EH (cell line): ENCODE results near the gene QSOX1.
A peak's percentile ranks its signal among the peaks of the same experiment; 100 is the strongest.
"Not testable (repeated sequence)": the region's sequence is repeated elsewhere in the genome, so short reads cannot be mapped to it uniquely, and the experiment has no call there.

Experiments used
- DNase-seq: peaks from one replicate; pipeline ENCODE4 v3.0.0-alpha.2; 2015; ENCODE audit warnings: low read depth

Gene QSOX1

DNA sequence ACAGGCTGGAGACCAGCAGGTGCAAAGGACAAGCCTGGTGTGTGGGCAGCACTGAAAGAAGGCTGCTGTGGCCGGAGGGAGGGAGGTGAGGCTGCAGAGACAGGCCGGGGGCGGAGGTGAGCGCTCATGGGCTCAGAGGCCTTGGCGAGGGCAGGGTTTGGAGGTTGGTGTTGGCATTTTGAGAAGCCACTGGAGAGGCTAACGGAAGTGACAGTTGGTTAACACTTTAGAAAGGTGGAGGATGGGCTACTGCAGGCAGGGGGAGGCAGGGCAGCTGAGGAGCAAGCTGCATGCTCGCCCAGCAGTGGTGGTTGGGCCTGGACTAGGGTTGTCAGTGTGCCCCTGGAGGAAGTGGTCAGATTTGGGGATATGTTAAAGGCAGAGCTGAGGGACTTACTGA lies 37.5 kb downstream of the QSOX1 start:
- DNase-seq = no peak

- no peak for DNase-seq
These were observed 38.7 kb downstream of the QSOX1 start for GRCh38 chr1:180193141-180194047.

DNA sequence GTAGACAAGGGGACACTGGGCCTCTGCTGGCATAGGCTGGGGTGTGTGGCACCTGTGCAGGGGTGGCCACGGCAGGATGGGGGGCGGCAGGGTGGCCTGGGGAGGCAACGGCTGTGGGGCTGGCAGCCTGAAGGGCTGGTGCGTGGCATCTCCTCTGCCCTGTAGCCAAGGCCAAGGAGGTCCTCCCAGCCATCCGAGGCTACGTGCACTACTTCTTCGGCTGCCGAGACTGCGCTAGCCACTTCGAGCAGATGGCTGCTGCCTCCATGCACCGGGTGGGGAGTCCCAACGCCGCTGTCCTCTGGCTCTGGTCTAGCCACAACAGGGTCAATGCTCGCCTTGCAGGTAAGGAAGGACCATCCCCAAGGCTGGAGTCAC lies 39.4 kb downstream of the QSOX1 start:
- DNase-seq = no peak

DNA sequence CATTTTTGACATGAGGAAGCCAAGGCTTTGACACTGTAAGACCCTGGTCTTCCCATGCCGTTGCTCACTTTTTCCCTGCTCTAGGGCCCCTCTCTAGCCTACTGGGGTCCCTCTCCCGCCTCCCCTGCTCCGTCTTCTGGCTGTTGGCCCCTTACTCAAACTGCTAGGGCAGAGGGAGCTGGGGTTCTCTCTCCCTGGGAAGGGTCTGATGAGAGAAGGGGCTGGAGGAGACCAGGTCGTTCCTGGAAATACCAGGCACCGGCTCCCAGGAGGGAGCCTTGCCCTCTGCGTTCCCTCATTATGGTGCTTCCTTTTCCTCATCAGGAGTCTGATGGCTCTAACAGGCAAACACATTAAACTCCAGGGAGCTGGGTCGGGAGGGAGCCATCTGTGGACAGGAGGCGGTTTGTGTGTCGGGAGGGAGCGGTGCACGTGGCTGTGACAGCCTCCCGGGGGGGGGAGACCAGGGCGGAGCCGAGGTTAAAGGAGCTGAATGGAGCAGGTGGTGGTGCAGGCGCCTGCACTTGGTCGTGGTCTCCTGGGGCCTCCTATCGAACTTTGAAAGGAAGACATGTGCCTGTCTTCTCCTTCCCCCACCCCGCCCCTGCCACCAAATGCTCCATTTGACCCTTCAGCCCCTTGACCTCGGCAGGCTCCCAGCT lies 40.0 kb downstream of the QSOX1 start:
- DNase-seq = no peak

DNA sequence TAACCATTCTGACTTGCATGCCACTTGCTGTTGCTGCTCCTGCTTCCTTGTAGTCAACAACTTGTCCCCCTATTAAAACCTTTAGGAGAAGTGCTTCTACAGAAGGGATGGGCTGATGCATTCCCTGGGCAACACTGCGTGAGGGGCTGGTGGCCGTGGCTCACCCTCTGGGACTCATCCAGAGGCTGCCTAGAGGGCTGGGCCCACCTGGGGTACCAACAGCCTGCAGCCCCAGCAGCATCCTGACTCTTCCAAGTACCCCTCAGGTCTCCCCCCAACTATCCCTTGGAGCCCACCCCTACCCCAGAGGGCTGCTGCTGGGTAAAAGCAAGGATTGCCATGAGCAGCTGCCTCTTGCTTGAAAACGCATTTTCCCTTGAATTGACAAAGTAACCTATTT lies 40.7 kb downstream of the QSOX1 start:
- DNase-seq = no peak

- no peak for DNase-seq
These were observed 41.2 kb downstream of the QSOX1 start for GRCh38 chr1:180195916-180196315.

DNA sequence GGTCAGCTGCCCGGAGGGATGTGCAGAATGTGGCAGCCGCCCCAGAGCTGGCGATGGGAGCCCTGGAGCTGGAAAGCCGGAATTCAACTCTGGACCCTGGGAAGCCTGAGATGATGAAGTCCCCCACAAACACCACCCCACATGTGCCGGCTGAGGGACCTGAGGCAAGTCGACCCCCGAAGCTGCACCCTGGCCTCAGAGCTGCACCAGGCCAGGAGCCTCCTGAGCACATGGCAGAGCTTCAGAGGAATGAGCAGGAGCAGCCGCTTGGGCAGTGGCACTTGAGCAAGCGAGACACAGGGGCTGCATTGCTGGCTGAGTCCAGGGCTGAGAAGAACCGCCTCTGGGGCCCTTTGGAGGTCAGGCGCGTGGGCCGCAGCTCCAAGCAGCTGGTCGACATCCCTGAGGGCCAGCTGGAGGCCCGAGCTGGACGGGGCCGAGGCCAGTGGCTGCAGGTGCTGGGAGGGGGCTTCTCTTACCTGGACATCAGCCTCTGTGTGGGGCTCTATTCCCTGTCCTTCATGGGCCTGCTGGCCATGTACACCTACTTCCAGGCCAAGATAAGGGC lies 41.9 kb downstream of the QSOX1 start:
- DNase-seq = no peak

DNA sequence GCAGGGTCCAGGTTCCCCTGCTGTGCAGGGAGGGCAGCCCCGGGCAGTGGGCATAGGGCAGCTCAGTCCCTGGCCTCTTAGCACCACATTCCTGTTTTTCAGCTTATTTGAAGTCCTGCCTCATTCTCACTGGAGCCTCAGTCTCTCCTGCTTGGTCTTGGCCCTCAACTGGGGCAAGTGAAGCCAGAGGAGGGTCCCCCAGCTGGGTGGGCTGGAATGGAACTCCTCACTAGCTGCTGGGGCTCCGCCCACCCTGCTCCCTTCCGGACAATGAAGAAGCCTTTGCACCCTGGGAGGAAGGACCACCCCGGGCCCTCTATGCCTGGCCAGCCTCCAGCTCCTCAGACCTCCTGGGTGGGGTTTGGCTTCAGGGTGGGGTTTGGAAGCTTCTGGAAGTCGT lies 42.6 kb downstream of the QSOX1 start:
- DNase-seq = no peak

GRCh38 chr1:180198196-180198595 lies 43.5 kb downstream of the QSOX1 start:
- DNase-seq = no peak

- DNase-seq = no peak
These were observed 43.9 kb downstream of the QSOX1 start for GRCh38 chr1:180198611-180199010.

GRCh38 chr1:180199018-180199417 lies 44.3 kb downstream of the QSOX1 start:
- no peak for DNase-seq

DNA sequence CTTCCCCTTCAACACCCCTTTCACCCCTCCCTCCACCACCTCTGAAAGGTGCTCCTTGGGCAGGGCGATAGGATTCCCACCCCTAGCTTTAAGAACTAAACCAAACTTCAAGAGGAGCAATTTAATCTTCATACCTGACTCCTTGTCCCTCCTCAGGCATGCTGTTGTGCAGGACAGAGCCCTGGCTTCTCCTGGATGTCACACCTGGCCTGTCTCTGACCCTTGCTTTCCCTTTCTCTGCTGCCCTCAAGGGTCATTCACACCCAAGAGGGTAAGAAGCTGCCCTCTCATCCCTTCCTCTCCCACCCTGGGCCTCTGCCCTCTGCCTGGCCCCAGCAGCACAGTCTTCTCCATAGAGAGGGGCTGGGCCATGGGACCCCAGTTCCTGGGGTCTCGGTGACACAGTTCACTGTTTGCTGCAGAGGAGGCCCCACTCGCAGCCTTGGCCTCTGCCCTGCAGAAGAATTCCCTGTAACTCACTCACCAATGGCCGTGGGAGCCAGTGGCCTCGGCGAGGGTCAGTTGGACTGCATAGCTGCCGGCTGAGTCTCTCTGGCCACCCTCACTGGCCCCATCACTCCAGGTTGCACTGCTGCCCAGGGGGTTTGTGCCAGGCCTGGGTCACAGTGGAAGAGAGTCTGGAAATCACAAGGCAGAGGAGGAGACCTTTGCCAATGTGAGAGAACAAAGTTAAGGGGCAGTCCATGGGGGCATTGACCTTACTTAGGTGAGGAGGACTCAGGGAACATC lies 47.0 kb downstream of the QSOX1 start:
- no peak for DNase-seq

DNA sequence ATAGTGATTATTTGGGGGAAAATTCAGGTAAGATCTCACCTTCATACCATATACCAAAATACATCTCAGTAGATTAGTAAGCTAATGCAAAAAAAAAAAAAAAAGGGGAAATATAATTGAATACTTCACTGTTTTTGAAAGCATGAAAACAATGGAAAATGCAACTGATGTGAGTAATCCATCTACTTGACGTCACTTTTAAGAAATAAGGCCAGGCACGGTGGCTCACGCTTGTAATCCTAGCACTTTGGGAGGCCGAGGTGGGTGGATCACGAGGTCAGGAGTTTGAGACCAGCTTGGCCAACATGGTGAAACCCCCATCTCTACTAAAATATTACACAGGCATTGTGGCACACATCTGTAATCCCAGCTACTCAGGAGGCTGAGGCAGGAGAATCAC lies 47.9 kb downstream of the QSOX1 start:
- not testable (repeated sequence) for DNase-seq

GRCh38 chr1:180204231-180204630 lies 49.6 kb downstream of the QSOX1 start:
- no peak for DNase-seq

DNA sequence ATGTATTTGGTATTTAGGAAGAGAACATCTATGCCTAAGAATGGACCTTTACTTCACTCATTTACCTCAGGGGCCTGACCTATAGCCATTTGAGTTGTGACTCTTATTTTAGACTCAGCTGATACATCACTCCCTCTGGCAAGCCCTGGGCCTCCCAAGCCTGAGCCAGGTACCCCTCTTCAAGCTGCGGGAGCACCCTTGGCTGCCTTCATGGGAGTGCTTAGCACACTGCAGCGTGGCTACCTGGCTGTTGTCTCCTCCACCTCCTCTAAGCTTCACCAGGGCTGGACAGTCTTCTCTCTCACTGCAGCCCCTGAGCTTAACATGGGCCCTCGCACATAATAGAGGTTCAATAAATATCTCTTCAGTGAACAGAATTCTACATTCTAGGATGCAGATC lies 51.9 kb downstream of the QSOX1 start:
- DNase-seq = no peak

DNA sequence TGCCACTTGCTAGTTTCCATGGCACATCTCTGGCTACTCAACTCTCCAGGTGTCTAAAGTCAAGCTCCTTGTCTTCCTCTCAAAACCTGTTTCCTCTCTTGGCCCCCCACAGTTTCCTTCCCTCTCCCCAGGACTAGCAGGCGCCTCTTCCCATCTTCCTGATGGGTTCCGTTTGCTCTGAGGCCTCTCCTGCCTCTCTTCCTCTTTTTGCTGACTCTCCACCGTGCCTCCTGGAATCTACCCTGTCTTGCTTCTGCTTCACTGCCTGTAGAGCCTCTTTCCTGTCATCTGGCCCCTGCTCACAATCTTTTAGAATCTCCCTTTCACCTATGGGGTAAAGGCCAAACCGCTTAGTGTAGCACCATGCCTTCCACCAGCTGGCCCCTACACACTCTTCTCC lies 53.6 kb downstream of the QSOX1 start:
- DNase-seq = no peak

DNA sequence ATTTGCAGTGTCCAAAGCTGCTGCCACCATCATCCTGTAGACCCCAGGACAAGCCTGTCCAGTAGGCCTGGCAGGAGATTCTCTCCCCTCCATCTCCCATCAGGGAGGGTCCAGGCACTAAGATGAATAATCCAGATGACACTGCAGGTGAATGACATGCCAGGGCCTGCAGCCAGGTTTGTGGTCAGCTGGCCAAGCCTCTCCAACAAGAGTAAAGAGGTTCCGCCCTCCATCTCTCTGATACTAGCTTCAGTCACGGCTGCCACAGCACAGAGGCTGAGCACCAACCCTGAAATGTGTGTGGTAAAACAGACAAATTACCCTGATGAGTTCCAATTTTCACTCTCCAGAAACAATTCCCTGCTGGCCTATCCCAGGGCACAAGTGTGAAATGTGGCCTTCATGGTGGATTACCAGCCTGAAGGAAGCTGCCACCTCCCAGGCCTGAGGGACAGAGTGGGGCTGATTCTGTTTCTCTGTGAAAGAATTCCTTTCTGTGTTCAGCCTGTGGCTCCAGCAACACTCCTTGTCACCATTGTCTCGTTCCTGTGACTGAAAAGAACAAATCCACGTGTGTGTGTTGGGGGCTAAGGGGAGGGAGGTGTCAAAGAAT lies 55.4 kb downstream of the QSOX1 start:
- DNase-seq = no peak

- DNase-seq = no peak
These were observed 56.6 kb downstream of the QSOX1 start for GRCh38 chr1:180211156-180211859.

GRCh38 chr1:180211860-180212229 lies 57.2 kb downstream of the QSOX1 start:
- DNase-seq = peak; percentile 47

DNA sequence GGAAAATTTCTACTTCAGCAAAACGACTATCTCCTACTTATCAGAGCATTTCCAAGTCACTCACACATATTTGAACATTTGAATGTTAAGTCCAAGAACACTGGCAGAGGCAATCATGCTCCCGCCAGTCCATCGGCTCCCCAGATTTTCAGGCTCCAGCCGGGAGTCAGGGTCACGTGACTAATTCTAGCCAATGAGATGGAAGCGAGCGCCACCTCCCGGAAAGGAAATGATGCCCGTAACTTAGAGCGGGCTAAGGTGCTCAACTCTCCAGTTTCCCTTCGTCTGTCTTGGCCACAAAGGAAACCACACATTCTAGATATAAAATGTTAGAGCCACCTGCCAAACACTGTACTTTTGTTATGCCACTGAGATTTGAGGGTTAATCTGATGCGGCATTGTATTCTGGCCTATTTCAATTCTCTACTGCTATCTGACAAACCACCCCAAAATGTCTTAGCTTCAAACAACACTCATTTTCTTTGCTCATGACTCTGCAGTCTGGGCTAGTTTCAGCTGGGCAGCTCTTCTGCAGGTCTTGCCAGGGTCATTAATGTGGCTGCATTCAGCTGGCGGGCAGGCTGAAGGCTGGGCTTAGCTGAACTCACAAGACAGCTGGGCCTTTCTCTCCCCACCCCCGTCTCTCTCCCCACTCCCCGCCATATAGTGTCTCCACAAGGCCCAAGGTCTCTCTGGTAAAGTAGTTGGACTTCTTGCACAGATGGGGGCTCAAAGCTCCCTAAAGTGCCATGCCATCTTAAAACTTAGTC lies 58.9 kb downstream of the QSOX1 start:
- peak; percentile 21 for DNase-seq
